Lower leg skin (tissue), 3 donors: ENCODE data around the gene LUZP1.

Experiments used
- CTCF ChIP-seq, 3 donors: fragments of 450-650 bp; IDR thresholded peaks; one replicate each; pipeline ENCODE4 v1.5.1; 2016; ENCODE audit warnings: antibody characterized with exemption in 3 of 3, mild to moderate bottlenecking in 3 of 3, moderate library complexity in 2 of 3
- POLR2A ChIP-seq, 2 donors: fragments of 450-650 bp; IDR thresholded peaks; one replicate each; pipeline ENCODE4 v1.6.1; 2016 to 2017; ENCODE audit warnings: antibody characterized with exemption in 2 of 2, mild to moderate bottlenecking in 1 of 2, moderate library complexity in 1 of 2

GRCh38 chr1:23198373-23198772 is 29.7 kb upstream of the LUZP1 start:
- TF ChIP-seq CTCF (IDR thresholded peaks at IDR 0.05) (no peak), POLR2A (IDR thresholded peaks at IDR 0.05) (no peak)
